Fibroblast of lung (primary cell): ENCODE data around the gene EXOC3.

Source experiments
- CTCF ChIP-seq, 2 donors: IDR thresholded peaks in 1 of 2; conservative IDR thresholded peaks in 1 of 2; 1 replicate in 1 of 2; 2 replicates in 1 of 2; pipeline ENCODE4 v1.5.1; 2011 to 2012; ENCODE audit warnings: low read length in 2 of 2, control low read depth in 1 of 2, inconsistent platforms in 1 of 2, low read depth in 1 of 2, mild to moderate bottlenecking in 1 of 2
- EZH2 ChIP-seq: IDR thresholded peaks from 2 replicates; pipeline ENCODE4 v1.5.1; 2012; ENCODE audit warnings: low read length, control low read depth, mild to moderate bottlenecking; ENCODE audit errors: missing control alignments

DNA sequence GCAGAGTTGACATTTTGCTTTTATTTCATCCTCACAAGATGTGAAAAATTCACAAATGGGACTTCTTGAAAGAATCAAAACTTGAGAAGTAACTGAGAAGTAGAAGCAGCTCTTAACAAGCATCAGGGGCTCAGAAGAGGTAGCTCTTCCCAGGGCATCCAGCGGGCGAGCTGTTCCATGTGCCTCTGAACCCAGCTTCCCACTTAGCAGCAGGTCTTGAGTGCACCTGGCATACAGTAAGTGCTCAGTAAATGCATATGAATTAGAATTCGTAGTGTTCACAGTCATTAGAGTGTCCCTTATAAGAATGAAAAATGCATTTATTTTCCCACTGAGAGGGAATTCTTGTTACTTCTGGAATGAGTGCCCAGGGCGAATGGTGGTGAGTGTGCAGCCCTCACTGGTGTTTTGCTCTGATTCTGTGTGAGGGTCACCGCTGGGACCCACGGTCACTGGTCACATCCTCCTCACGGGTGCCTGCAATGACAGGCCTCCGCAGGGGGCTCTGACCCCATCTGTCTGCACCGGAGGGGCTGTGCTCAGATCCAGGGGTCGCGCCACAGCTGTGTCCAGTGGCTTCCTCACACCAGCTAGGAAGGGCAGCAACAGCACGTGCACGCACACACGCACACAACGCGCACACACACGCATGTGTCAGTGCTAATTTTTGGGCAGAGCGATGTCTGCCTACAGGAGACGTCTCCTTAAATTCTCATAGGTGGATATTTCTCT lies 26.9 kb downstream of the EXOC3 start:
- TF ChIP-seq CTCF (conservative IDR thresholded peaks at IDR 0.05 in 1 of 2, IDR thresholded peaks at IDR 0.05 in 1 of 2; ENCODE audit: low read depth in 1 of 2, low read length in 2 of 2) (no peak), EZH2 (no peak)
